Upper lobe of left lung (tissue), 6 donors: Measurements from ENCODE around the gene KRTAP10-8. TPM values are rescaled to one million over a fixed set of nuclear protein-coding genes. Genes with fewer than 3 reads are reported as not detected.

Experiments
- ATAC-seq, 2 donors: fragments of 200-7000 bp; cut with Tn5 transposase; one replicate each; pipeline ENCODE4 v1.9.1; 2022; ENCODE audit warnings: mild to moderate bottlenecking in 2 of 2, moderate library complexity in 2 of 2; ENCODE audit not compliant: low FRiP score in 2 of 2
- DNase-seq, 2 donors: peaks; one replicate each; pipeline ENCODE4 v3.0.0-alpha.2; 2019 to 2020
- H3K27ac ChIP-seq, 4 donors: fragments of 200-600 bp; sonication (generic); one replicate each; pipeline ENCODE4 v1.5.1; 2016 to 2019
- H3K27me3 ChIP-seq, 4 donors: fragments of 200-600 bp; sonication (generic); one replicate each; pipeline ENCODE4 v1.5.1; 2017 to 2019
- H3K36me3 ChIP-seq, 4 donors: fragments of 200-600 bp; sonication (generic); one replicate each; pipeline ENCODE4 v1.5.1; 2016 to 2019
- H3K4me1 ChIP-seq, 4 donors: fragments of 200-600 bp; sonication (generic); one replicate each; pipeline ENCODE4 v1.5.1; 2018 to 2019
- H3K4me3 ChIP-seq, 4 donors: fragments of 200-600 bp; sonication (generic); one replicate each; pipeline ENCODE4 v1.5.1; 2017 to 2019; ENCODE audit warnings: mild to moderate bottlenecking in 2 of 4, moderate library complexity in 1 of 4
- H3K9me3 ChIP-seq, 4 donors: fragments of 200-600 bp; sonication (generic); one replicate each; pipeline ENCODE4 v1.5.1; 2018 to 2019
- CTCF ChIP-seq, 6 experiments: fragments of 450-650 bp in 4 of 6; fragments of 200-600 bp in 2 of 6; sonication (generic) in 2 of 6; IDR thresholded peaks; one replicate each; pipeline ENCODE4 v1.5.1; 2016 to 2019; ENCODE audit warnings: antibody characterized with exemption in 6 of 6
- EP300 ChIP-seq, 4 donors: sonication (generic); formaldehyde crosslinking; IDR thresholded peaks; one replicate each; pipeline ENCODE4 v1.5.1; 2017; ENCODE audit warnings: antibody characterized with exemption in 4 of 4, control low read depth in 2 of 4
- POLR2A ChIP-seq, 4 donors: fragments of 450-650 bp; IDR thresholded peaks; one replicate each; pipeline ENCODE4 v1.5.1; 2016 to 2017; ENCODE audit warnings: antibody characterized with exemption in 4 of 4, mild to moderate bottlenecking in 2 of 4
- POLR2AphosphoS5 ChIP-seq, 2 donors: sonication (generic); formaldehyde crosslinking; IDR thresholded peaks; one replicate each; pipeline ENCODE4 v1.5.1; 2017; ENCODE audit warnings: antibody characterized with exemption in 2 of 2
- WGBS, 2 donors: methylation state at CpG; one replicate each; pipeline ENCODE4 v1.1.5; 2017 to 2018; 5-methylcytosine and 5-hydroxymethylcytosine counted together
- total RNA-seq, 6 donors: library from RNA; depleted of rRNA in 4 of 6; stranded (reverse); fragments of >200 nt in 4 of 6; gene quantifications; one replicate each; pipeline versions ENCODE4 v1.1.0 to v1.2.1, GENCODE V29; 2016 to 2021
- donor health status: DM: no; HTN: no; CAD: no; lungs with moderate emphysema.
- donor health status: DM: no; HTN: yes; CAD: no; lungs with severe emphysema.

KRTAP10-8 gene
- total RNA-seq, 6 donors from 2014 or later: not detected

- Histone ChIP-seq H3K4me3 (no peak overlapping the region), H3K36me3 (no peaks in the 10 kb centered on the region), H3K27ac (no peak overlapping the region), H3K4me1 (no peaks in the 10 kb centered on the region), H3K27me3 (peaks cover 0 to 5% (median 0%) of the 10 kb centered on the region in 4 donors), H3K9me3 (no peaks in the 10 kb centered on the region)
- WGBS, 2 donors: 53 to 69% methylated on average over 7 to 20 of the region's 20 CpGs
- TF ChIP-seq POLR2AphosphoS5 (IDR thresholded peaks at IDR 0.05) (no peak), POLR2A (IDR thresholded peaks at IDR 0.05) (no peak), CTCF (IDR thresholded peaks at IDR 0.05) (no peak), EP300 (IDR thresholded peaks at IDR 0.05) (no peak)
- DNase-seq (no peak), ATAC-seq (no peak)
These were observed 18.1 kb upstream of the KRTAP10-8 start for GRCh38 chr21:44593598-44594405.

- Histone ChIP-seq H3K27ac (no peak overlapping the region), H3K4me1 (no peaks in the 10 kb centered on the region), H3K4me3 (no peak overlapping the region), H3K27me3 (peaks cover 0 to 5% (median 0%) of the 10 kb centered on the region in 4 donors), H3K9me3 (no peaks in the 10 kb centered on the region), H3K36me3 (no peaks in the 10 kb centered on the region)
- 81 to 88% methylated on average over 12 of the region's 12 CpGs for WGBS, 2 donors
- no peak for DNase-seq
- ATAC-seq: no peak
- TF ChIP-seq POLR2AphosphoS5 (IDR thresholded peaks at IDR 0.05) (no peak), POLR2A (IDR thresholded peaks at IDR 0.05) (no peak), CTCF (IDR thresholded peaks at IDR 0.05) (no peak), EP300 (IDR thresholded peaks at IDR 0.05) (no peak)
These were observed 17.4 kb upstream of the KRTAP10-8 start for GRCh38 chr21:44594406-44594916.

- Histone ChIP-seq H3K36me3 (no peaks in the 10 kb centered on the region), H3K4me3 (no peak overlapping the region), H3K27me3 (no peaks in the 10 kb centered on the region), H3K4me1 (no peaks in the 10 kb centered on the region), H3K27ac (no peak overlapping the region), H3K9me3 (no peaks in the 10 kb centered on the region)
- no peak for ATAC-seq
- DNase-seq: no peak
- WGBS, 2 donors: 75 to 85% methylated on average over 6 of the region's 6 CpGs
- TF ChIP-seq EP300 (IDR thresholded peaks at IDR 0.05) (no peak), POLR2A (IDR thresholded peaks at IDR 0.05) (no peak), CTCF (IDR thresholded peaks at IDR 0.05) (no peak), POLR2AphosphoS5 (IDR thresholded peaks at IDR 0.05) (no peak)
These were observed 16.4 kb upstream of the KRTAP10-8 start for GRCh38 chr21:44595524-44595923.

GRCh38 chr21:44596068-44596725 lies 15.7 kb upstream of the KRTAP10-8 start:
- no peak overlapping the region for H3K27ac ChIP-seq
- H3K4me3 ChIP-seq: no peak overlapping the region
- H3K27me3 ChIP-seq: no peaks in the 10 kb centered on the region
- no peaks in the 10 kb centered on the region for H3K36me3 ChIP-seq
- no peaks in the 10 kb centered on the region for H3K9me3 ChIP-seq
- 76 to 88% methylated on average over 5 to 8 of the region's 9 CpGs for WGBS, 2 donors
- no peak for DNase-seq
- ATAC-seq: peak in 1 of 2 donors; percentile 13
- H3K4me1 ChIP-seq: no peaks in the 10 kb centered on the region
- no peak for TF ChIP-seq POLR2AphosphoS5 (IDR thresholded peaks at IDR 0.05)
- TF ChIP-seq CTCF (IDR thresholded peaks at IDR 0.05): no peak
- TF ChIP-seq POLR2A (IDR thresholded peaks at IDR 0.05): no peak
- no peak for TF ChIP-seq EP300 (IDR thresholded peaks at IDR 0.05)
